HCT116 (cell line): ENCODE measurements around the gene CDH3. TPM values are rescaled to one million over a fixed set of nuclear protein-coding genes. Genes with fewer than 3 reads are reported as not detected.

ENCODE experiments used
- ATAC-seq: fragments of 200-7000 bp; cut with Tn5 transposase; 2 replicates; pipeline ENCODE4 v1.9.1; 2020; ENCODE audit warnings: mild to moderate bottlenecking, moderate library complexity
- BruUV-seq: library from RNA; stranded (reverse); fragments of 400-500 nt; replicated peaks from 2 replicates; lab custom pipeline; 2021; lab: Mats Ljungman, UMichigan
- CTCF ChIA-PET: fragments of 300-600 bp; sonication (Branson Sonifier 250); formaldehyde crosslinking; loops from one replicate; lab custom pipeline; 2021; ENCODE audit warnings: antibody characterized with exemption; lab: Charles Lee
- POLR2A ChIA-PET: fragments of 300-600, 350-600 bp; sonication (Branson Sonifier 250); formaldehyde crosslinking; loops from one replicate; lab custom pipeline; 2021; ENCODE audit warnings: antibody characterized with exemption; lab: Charles Lee
- RAD21 ChIA-PET, 2 experiments: fragments of 300-600 bp; sonication (Branson Sonifier 250); formaldehyde crosslinking; loops; one replicate each; lab custom pipeline; 2023; ENCODE audit warnings: low total read pairs in 2 of 2; ENCODE audit not compliant: uncharacterized antibody in 2 of 2, unreplicated experiment in 2 of 2, low non-redundant PET in 1 of 2; lab: Charles Lee
- DNase-seq: peaks from one replicate; pipeline ENCODE4 v3.0.0-alpha.2; 2010; ENCODE audit warnings: low read depth, low spot score
- H2AFZ ChIP-seq: fragments of 200-600 bp; shearing (Covaris generic), sonication (generic); 2 replicates; pipeline ENCODE4 v1.6.1; 2017; ENCODE audit warnings: low read depth, mixed run types, mixed read lengths, antibody characterized with exemption, low read length; ENCODE audit not compliant: poor library complexity, severe bottlenecking
- H3K27ac ChIP-seq: 2 replicates; pipeline ENCODE4 v1.5.1; 2012; ENCODE audit warnings: low read depth, low read length
- H3K27me3 ChIP-seq: fragments of 200-600 bp; sonication (generic); 2 replicates; pipeline ENCODE4 v1.6.1; 2016; ENCODE audit warnings: mixed run types, low read length, mixed read lengths; ENCODE audit not compliant: insufficient read depth
- H3K36me3 ChIP-seq, 2 experiments: fragments of 200-500 bp in 1 of 2; fragments of 200-600 bp in 1 of 2; sonication (Bioruptor generic) in 1 of 2; sonication (generic) in 1 of 2; 2 replicates each; pipeline versions ENCODE4 v1.5.1 to v1.6.1; 2014 to 2016; ENCODE audit warnings: low read length in 2 of 2, inconsistent platforms in 1 of 2, mixed read lengths in 1 of 2, mixed run types in 1 of 2; ENCODE audit not compliant: insufficient read depth in 2 of 2, control insufficient read depth in 1 of 2
- H3K4me1 ChIP-seq, 2 experiments: fragments of 200-600 bp in 1 of 2; sonication (generic) in 1 of 2; 2 replicates each; pipeline versions ENCODE4 v1.5.1 to v1.6.1; 2012 to 2017; ENCODE audit warnings: low read length in 2 of 2, inconsistent platforms in 1 of 2, mild to moderate bottlenecking in 1 of 2, mixed read lengths in 1 of 2, mixed run types in 1 of 2, moderate library complexity in 1 of 2; ENCODE audit not compliant: insufficient read depth in 2 of 2, control insufficient read depth in 1 of 2
- H3K4me2 ChIP-seq: fragments of 200-600 bp; sonication (generic); 2 replicates; pipeline ENCODE4 v1.6.1; 2017; ENCODE audit warnings: mixed run types, low read length, mixed read lengths
- H3K4me3 ChIP-seq, 2 experiments: fragments of 200-600 bp in 1 of 2; sonication (generic) in 1 of 2; replicated peaks in 1 of 2; 2 replicates each; pipeline ENCODE4 v1.5.1; 2011 to 2016; ENCODE audit warnings: low read length in 2 of 2, control low read depth in 1 of 2, low read depth in 1 of 2, mild to moderate bottlenecking in 1 of 2, mixed read lengths in 1 of 2, mixed run types in 1 of 2
- H3K79me2 ChIP-seq: fragments of 200-600 bp; sonication (generic); 2 replicates; pipeline ENCODE4 v1.6.1; 2017; ENCODE audit warnings: mild to moderate bottlenecking, mixed run types, low read length, moderate library complexity, mixed read lengths; ENCODE audit not compliant: insufficient read depth
- H3K9ac ChIP-seq: fragments of 200-600 bp; sonication (generic); 2 replicates; pipeline ENCODE4 v1.6.1; 2016; ENCODE audit warnings: low read length, mixed read lengths
- H3K9me2 ChIP-seq: fragments of 200-600 bp; sonication (generic), shearing (Covaris generic); 2 replicates; pipeline ENCODE4 v1.6.1; 2017; ENCODE audit warnings: mixed run types, mild to moderate bottlenecking, moderate library complexity; ENCODE audit not compliant: insufficient read depth
- H3K9me3 ChIP-seq, 2 experiments: fragments of 200-500 bp in 1 of 2; fragments of 200-600 bp in 1 of 2; sonication (Bioruptor generic) in 1 of 2; sonication (generic) in 1 of 2; 2 replicates each; pipeline ENCODE4 v1.6.1; 2014 to 2017; ENCODE audit warnings: low read length in 2 of 2, mixed read lengths in 2 of 2, inconsistent platforms in 1 of 2, low read depth in 1 of 2, mild to moderate bottlenecking in 1 of 2, mixed run types in 1 of 2, moderate library complexity in 1 of 2; ENCODE audit not compliant: control insufficient read depth in 1 of 2, insufficient read depth in 1 of 2
- H4K20me1 ChIP-seq: fragments of 200-600 bp; sonication (generic), shearing (Covaris generic); 2 replicates; pipeline ENCODE4 v1.6.1; 2017; ENCODE audit warnings: mixed run types, mild to moderate bottlenecking, moderate library complexity; ENCODE audit not compliant: insufficient read depth
- FOSL1 ChIP-seq: IDR thresholded peaks from 2 replicates; pipeline ENCODE4 v1.6.1; 2012; ENCODE audit warnings: low read depth
- MAX ChIP-seq: IDR thresholded peaks from 2 replicates; pipeline ENCODE4 v1.6.1; 2012
- SIN3A ChIP-seq: IDR thresholded peaks from 2 replicates; pipeline ENCODE4 v1.6.1; 2012; ENCODE audit warnings: low read depth
- SP1 ChIP-seq: IDR thresholded peaks from 2 replicates; pipeline ENCODE4 v1.6.1; 2012; ENCODE audit warnings: low read depth
- SRF ChIP-seq: IDR thresholded peaks from 2 replicates; pipeline ENCODE4 v1.6.1; 2012; ENCODE audit warnings: low read depth
- ZBTB33 ChIP-seq: IDR thresholded peaks from 2 replicates; pipeline ENCODE4 v1.6.1; 2011; ENCODE audit warnings: mild to moderate bottlenecking, low read length, moderate library complexity; ENCODE audit not compliant: insufficient replicate concordance; ENCODE audit errors: extremely low read depth
- intact Hi-C: fragments of 100-400 bp; cut with micrococcal nuclease; formaldehyde crosslinking; loops from 2 replicates; pipeline ENCODE4 v1.10.0; 2022
- total RNA-seq: library from RNA; stranded (reverse); gene quantifications from one replicate; pipeline ENCODE4 v1.2.1, GENCODE V29; 2021; ENCODE audit not compliant: unreplicated experiment
- TF ChIP-seq, protein P1 (sequence below), 3 experiments: fragments of 200-600 bp in 1 of 3; sonication (generic) in 1 of 3; IDR thresholded peaks in 2 of 3; conservative IDR thresholded peaks in 1 of 3; 2 replicates each; pipeline ENCODE4 v1.5.1; 2012 to 2017; ENCODE audit warnings: low read depth in 2 of 3, low read length in 2 of 3, antibody characterized with exemption in 1 of 3, borderline replicate concordance in 1 of 3, control low read depth in 1 of 3, mild to moderate bottlenecking in 1 of 3, mixed read lengths in 1 of 3, mixed run types in 1 of 3, moderate library complexity in 1 of 3; ENCODE audit not compliant: insufficient read depth in 1 of 3

The CDH3 gene
- total RNA-seq, 1 experiment from 2014 or later: 94.7 TPM

DNA sequence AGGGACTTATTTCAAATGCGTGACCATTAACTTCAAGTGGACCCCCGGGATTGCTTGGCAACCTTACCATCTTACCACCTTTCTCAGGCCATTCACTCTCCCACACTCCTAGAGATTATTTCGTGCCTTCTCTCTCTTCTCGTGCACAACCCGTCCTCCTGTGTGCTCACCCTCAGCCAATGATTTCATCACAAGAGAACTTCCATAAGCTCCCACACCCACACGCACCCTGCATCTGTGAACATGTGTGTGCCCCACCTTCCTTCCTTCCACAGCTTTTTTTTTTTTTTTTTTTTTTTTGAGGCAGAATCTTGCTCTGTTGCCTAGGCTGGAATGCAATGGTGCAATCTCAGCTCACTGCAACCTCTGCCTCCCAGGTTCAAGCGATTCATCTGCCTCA is 27.4 kb upstream of the CDH3 start:
- ChIA-PET CTCF (interaction anchor here (0.6 kb wide), 1 partner anchor 181 kb away, joined by 5 read pairs; no protein-coding TSS in a partner anchor), RAD21 (no interaction called here), POLR2A (interaction anchor here (0.7 kb wide), 1 partner anchor 1458 kb away, joined by 3 read pairs; the partner anchor contains the start of genes FBXL8 and TRADD)
- BruUV-seq: no TSS peak
- Histone ChIP-seq H3K9me2 (no peaks in the 10 kb centered on the region), H3K9me3 (peaks cover 0 to 12% of the 10 kb centered on the region in 2 experiments; a peak in 1 of 4 replicates), H3K9ac (no peak overlapping the region), H3K27ac (no peak overlapping the region), H2AFZ (no peak overlapping the region), H3K79me2 (no peaks in the 10 kb centered on the region), H3K36me3 (no peaks in the 10 kb centered on the region), H3K27me3 (no peaks in the 10 kb centered on the region), H3K4me3 (no peak overlapping the region), H3K4me1 (peaks cover 0 to 7% of the 10 kb centered on the region in 2 experiments; a peak in 2 of 4 replicates), H3K4me2 (no peak overlapping the region), H4K20me1 (no peaks in the 10 kb centered on the region)
- DNase-seq (no peak), ATAC-seq (no peak)
- TF ChIP-seq FOSL1: no peak
- TF ChIP-seq SP1: no peak
- TF ChIP-seq, protein P1, sequence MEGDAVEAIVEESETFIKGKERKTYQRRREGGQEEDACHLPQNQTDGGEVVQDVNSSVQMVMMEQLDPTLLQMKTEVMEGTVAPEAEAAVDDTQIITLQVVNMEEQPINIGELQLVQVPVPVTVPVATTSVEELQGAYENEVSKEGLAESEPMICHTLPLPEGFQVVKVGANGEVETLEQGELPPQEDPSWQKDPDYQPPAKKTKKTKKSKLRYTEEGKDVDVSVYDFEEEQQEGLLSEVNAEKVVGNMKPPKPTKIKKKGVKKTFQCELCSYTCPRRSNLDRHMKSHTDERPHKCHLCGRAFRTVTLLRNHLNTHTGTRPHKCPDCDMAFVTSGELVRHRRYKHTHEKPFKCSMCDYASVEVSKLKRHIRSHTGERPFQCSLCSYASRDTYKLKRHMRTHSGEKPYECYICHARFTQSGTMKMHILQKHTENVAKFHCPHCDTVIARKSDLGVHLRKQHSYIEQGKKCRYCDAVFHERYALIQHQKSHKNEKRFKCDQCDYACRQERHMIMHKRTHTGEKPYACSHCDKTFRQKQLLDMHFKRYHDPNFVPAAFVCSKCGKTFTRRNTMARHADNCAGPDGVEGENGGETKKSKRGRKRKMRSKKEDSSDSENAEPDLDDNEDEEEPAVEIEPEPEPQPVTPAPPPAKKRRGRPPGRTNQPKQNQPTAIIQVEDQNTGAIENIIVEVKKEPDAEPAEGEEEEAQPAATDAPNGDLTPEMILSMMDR (IDR thresholded peaks at IDR 0.05 in 2 of 3, conservative IDR thresholded peaks at IDR 0.05 in 1 of 3; ENCODE audit: borderline replicate concordance in 1 of 3, insufficient read depth in 1 of 3, low read depth in 2 of 3, low read length in 2 of 3): no peak
- TF ChIP-seq ZBTB33: no peak
- TF ChIP-seq MAX: no peak
- TF ChIP-seq SIN3A: no peak
- TF ChIP-seq SRF: no peak
- intact Hi-C loops: no loop called here
